ENCODE measurements around the gene DOCK9.

GRCh38 chr13:98778749-98779148, 199.1 kb downstream of the DOCK9 start:
- TF ChIP-seq, protein P1, sequence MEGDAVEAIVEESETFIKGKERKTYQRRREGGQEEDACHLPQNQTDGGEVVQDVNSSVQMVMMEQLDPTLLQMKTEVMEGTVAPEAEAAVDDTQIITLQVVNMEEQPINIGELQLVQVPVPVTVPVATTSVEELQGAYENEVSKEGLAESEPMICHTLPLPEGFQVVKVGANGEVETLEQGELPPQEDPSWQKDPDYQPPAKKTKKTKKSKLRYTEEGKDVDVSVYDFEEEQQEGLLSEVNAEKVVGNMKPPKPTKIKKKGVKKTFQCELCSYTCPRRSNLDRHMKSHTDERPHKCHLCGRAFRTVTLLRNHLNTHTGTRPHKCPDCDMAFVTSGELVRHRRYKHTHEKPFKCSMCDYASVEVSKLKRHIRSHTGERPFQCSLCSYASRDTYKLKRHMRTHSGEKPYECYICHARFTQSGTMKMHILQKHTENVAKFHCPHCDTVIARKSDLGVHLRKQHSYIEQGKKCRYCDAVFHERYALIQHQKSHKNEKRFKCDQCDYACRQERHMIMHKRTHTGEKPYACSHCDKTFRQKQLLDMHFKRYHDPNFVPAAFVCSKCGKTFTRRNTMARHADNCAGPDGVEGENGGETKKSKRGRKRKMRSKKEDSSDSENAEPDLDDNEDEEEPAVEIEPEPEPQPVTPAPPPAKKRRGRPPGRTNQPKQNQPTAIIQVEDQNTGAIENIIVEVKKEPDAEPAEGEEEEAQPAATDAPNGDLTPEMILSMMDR (conservative IDR thresholded peaks at IDR 0.05; ENCODE audit: low read depth, low read length), result no peak
- TF ChIP-seq EZH2 (IDR thresholded peaks at IDR 0.05; ENCODE audit: low read length, unreplicated experiment) (no peak), EZH2phosphoT487 (IDR thresholded peaks at IDR 0.05; ENCODE audit: borderline replicate concordance, low read length) (no peak)
